Testis (tissue), 2 donors: Measurements from ENCODE around the gene GUK1.

Experiments used
- POLR2A ChIP-seq: fragments of 450-650 bp; IDR thresholded peaks from one replicate; pipeline ENCODE4 v1.6.1; 2017; ENCODE audit warnings: antibody characterized with exemption, mild to moderate bottlenecking, moderate library complexity
- TF ChIP-seq, protein P1 (sequence below), 3 experiments: fragments of 450-650 bp in 2 of 3; fragments of 200-600 bp in 1 of 3; sonication (generic) in 1 of 3; IDR thresholded peaks; one replicate each; pipeline ENCODE4 v1.5.1; 2016 to 2019; ENCODE audit warnings: antibody characterized with exemption in 3 of 3, mild to moderate bottlenecking in 2 of 3, moderate library complexity in 1 of 3

DNA sequence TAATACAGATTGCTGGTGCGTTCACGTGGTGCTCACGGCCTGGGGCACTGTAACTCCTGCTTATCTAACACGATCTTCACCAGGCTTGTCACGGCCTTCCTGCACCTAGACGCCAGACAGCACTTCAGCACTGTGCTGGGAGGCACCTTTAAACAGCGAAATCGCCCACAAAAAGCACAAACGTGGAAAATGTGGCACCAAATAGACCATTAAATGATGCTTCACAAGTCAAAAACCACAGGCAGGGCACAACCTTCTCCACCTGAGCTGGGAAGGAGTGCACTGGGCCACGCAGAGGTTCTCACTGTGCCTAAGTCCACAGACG lies 45.5 kb downstream of the GUK1 start:
- TF ChIP-seq, protein P1, sequence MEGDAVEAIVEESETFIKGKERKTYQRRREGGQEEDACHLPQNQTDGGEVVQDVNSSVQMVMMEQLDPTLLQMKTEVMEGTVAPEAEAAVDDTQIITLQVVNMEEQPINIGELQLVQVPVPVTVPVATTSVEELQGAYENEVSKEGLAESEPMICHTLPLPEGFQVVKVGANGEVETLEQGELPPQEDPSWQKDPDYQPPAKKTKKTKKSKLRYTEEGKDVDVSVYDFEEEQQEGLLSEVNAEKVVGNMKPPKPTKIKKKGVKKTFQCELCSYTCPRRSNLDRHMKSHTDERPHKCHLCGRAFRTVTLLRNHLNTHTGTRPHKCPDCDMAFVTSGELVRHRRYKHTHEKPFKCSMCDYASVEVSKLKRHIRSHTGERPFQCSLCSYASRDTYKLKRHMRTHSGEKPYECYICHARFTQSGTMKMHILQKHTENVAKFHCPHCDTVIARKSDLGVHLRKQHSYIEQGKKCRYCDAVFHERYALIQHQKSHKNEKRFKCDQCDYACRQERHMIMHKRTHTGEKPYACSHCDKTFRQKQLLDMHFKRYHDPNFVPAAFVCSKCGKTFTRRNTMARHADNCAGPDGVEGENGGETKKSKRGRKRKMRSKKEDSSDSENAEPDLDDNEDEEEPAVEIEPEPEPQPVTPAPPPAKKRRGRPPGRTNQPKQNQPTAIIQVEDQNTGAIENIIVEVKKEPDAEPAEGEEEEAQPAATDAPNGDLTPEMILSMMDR (IDR thresholded peaks at IDR 0.05): no peak
- TF ChIP-seq POLR2A: no peak
